Nephron progenitor cell (in vitro differentiated cells): ENCODE results near the gene CNTNAP2.

Experiments used
- DNase-seq: peaks from one replicate; pipeline ENCODE4 v3.0.0; 2021
- H3K27ac Mint-ChIP-seq: 2 replicates; pipeline ENCODE4 v1.8.0; 2021; ENCODE audit warnings: mild to moderate bottlenecking, moderate library complexity, mixed read lengths
- H3K27me3 Mint-ChIP-seq: 2 replicates; pipeline ENCODE4 v1.8.0; 2021; ENCODE audit warnings: mild to moderate bottlenecking, low read depth, mixed read lengths; ENCODE audit not compliant: poor library complexity
- H3K36me3 Mint-ChIP-seq: 2 replicates; pipeline ENCODE4 v1.8.0; 2021; ENCODE audit warnings: low read depth, mixed read lengths
- H3K4me1 Mint-ChIP-seq: 2 replicates; pipeline ENCODE4 v1.8.0; 2021; ENCODE audit warnings: mixed read lengths
- H3K4me3 Mint-ChIP-seq: 2 replicates; pipeline ENCODE4 v1.8.0; 2021; ENCODE audit warnings: mild to moderate bottlenecking, moderate library complexity, mixed read lengths
- H3K9me3 Mint-ChIP-seq: 2 replicates; pipeline ENCODE4 v1.8.0; 2021; ENCODE audit warnings: mild to moderate bottlenecking, moderate library complexity, mixed read lengths
- CTCF ChIP-seq: fragments of 200-600 bp; sonication (generic); IDR thresholded peaks from 2 replicates; pipeline ENCODE4 v1.5.0; 2021; ENCODE audit warnings: antibody characterized with exemption

The CNTNAP2 gene

DNA sequence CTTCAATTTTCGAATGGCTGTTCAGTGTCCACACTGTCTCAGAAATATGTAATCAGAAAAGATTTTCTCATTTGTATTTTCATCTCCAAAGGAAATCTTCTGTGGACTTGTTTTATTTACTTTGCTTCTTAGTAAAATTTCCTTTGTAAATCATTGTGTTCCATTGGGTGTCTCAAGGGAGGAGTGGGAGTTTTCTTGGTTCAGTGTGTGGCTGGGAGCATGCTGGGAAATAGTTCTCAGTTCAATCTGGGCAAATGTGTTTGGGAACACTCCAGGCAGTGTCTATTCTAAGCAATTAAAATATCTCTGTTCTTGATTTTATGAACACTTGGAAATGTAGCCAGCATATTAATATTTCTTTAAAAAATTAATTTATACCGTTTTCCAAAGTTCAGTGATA, 1019.8 kb downstream of the CNTNAP2 start:
- TF ChIP-seq CTCF = no peak
- H3K27ac Mint-ChIP-seq = no peak overlapping the region

DNA sequence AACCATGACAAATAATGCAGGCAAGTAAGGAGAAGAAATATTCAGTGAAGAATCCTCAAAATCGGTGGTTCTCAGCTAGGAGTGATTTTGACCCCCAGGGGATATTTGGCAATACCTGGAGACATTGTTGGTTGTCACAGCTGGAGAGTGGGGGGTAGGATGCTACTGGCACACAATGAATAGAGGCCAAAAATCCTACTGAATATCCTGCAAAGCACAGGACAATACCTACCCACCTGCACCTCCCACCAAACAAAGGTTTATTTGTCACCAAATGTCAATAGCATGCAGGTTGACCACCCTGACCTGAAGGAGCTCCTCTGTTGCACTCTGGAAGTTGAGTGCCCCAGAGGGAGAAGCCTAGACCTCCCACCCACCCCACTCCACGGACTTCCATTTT, 1028.6 kb downstream of the CNTNAP2 start:
- Mint-ChIP-seq H3K27ac (no peak overlapping the region), H3K27me3 (no peaks in the 10 kb centered on the region), H3K4me1 (peaks cover 4% of the 10 kb centered on the region), H3K36me3 (no peaks in the 10 kb centered on the region), H3K9me3 (no peaks in the 10 kb centered on the region), H3K4me3 (no peak overlapping the region)
- no peak for DNase-seq
- no peak for TF ChIP-seq CTCF

More for the DNA sequence above, 1019.8 kb downstream of the CNTNAP2 start:
- Mint-ChIP-seq H3K4me1 (peaks cover 4% of the 10 kb centered on the region), H3K4me3 (no peak overlapping the region), H3K9me3 (no peaks in the 10 kb centered on the region), H3K27me3 (peaks cover 4% of the 10 kb centered on the region), H3K36me3 (no peaks in the 10 kb centered on the region)
- no peak for DNase-seq

DNA sequence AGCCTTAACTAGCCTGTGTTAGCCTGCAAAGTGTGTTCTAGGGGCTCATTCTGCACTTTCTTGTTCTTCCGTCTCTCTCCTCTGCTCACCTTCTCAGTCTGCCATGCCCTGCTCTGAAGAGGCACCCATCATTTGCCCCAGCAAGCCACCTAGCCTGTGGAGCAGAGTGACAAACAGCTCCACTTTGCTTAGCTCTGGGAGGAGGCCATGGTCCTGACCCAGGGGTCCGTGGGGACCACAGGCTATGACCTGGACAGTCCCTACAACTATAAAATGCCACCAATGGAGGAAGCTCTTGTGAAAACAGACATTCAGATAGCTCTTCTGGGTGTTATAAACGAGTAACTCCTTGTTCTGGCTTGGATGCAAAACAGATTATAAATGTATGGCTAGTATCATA, 1029.6 kb downstream of the CNTNAP2 start:
- no peak overlapping the region for H3K4me3 Mint-ChIP-seq
- no peaks in the 10 kb centered on the region for H3K9me3 Mint-ChIP-seq
- no peak for TF ChIP-seq CTCF
- DNase-seq = no peak
- H3K27ac Mint-ChIP-seq = no peak overlapping the region
- H3K4me1 Mint-ChIP-seq = peaks cover 4% of the 10 kb centered on the region
- no peaks in the 10 kb centered on the region for H3K36me3 Mint-ChIP-seq
- no peaks in the 10 kb centered on the region for H3K27me3 Mint-ChIP-seq

DNA sequence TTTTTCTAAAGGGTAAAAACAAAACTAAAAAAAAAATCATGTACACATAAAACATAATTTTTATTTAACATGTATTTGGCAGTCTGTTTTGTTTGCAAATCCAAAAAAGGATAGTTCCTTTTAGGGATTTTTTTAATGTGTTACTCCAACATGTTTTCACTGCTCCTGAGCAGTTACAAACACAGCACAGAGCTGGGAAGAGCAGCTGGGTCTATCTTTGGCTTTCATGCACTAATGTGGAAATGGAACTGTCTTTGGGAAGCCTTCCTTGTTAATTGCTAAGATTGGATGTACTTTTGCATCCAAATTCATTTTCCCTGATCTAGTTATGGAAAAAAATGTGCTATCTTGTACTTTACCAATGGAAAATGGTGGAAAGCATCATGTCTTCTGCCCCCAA, 1035.1 kb downstream of the CNTNAP2 start:
- Mint-ChIP-seq H3K4me3 (no peak overlapping the region), H3K9me3 (no peaks in the 10 kb centered on the region), H3K36me3 (no peaks in the 10 kb centered on the region), H3K27ac (no peak overlapping the region), H3K27me3 (no peaks in the 10 kb centered on the region), H3K4me1 (no peaks in the 10 kb centered on the region)
- no peak for TF ChIP-seq CTCF
- no peak for DNase-seq

DNA sequence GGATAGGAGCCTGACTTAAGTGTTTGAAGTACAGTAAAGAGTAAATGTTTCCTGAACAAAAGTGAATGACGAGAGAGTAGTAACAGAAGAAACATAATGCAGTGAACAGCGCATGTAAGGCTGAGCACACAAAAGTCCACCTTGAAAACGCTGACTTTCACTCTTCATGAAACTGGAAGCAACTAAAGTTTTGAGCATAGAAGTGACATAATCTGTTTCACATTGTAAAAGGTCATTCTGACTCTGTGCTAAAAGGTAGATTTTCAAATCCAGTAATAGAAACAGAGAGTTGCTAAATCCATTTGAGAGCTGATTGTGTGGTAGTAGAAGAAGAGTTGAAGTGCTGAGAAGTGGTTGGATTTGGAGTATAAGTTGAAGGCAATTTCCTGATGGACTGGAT, 1037.0 kb downstream of the CNTNAP2 start:
- Mint-ChIP-seq H3K9me3 (no peaks in the 10 kb centered on the region), H3K4me3 (no peak overlapping the region), H3K27me3 (no peaks in the 10 kb centered on the region), H3K36me3 (no peaks in the 10 kb centered on the region), H3K27ac (no peak overlapping the region), H3K4me1 (no peaks in the 10 kb centered on the region)
- no peak for TF ChIP-seq CTCF
- no peak for DNase-seq

DNA sequence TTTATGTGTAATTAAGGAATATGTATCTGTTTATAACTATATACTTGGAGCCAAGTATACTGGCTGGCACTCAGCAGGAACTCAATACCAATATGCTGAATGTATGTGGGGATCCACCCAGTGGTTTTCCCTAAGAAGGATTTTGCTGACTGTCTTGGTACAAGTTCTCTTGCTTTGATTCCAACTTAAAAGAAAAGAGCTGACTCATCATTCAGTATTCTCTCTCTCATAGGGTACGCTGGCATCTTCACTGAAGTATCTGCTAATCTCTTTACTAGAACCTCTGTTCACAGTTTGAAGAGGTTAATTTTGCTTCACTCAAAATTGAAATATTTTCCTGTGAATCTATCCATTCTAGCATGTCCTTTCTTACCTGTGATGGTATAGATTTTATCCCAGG, 1044.8 kb downstream of the CNTNAP2 start:
- Mint-ChIP-seq H3K27ac (no peak overlapping the region), H3K4me1 (no peaks in the 10 kb centered on the region), H3K4me3 (no peak overlapping the region), H3K27me3 (peaks cover 7% of the 10 kb centered on the region), H3K36me3 (no peaks in the 10 kb centered on the region), H3K9me3 (no peaks in the 10 kb centered on the region)
- no peak for TF ChIP-seq CTCF
- DNase-seq = no peak
